Cardiac fibroblast (primary cell): ENCODE data around the gene DOK5.
"Not testable (repeated sequence)": the region's sequence is repeated elsewhere in the genome, so short reads cannot be mapped to it uniquely, and the experiment has no call there.

Source experiments
- DNase-seq, 2 donors: peaks; one replicate each; pipeline versions ENCODE4 v3.0.0 to v3.0.0-alpha.2; 2010; ENCODE audit warnings: low read depth in 2 of 2
- H3K4me3 ChIP-seq, 2 donors: replicated peaks in 1 of 2; 1 replicate in 1 of 2; 2 replicates in 1 of 2; pipeline ENCODE4 v1.5.1; 2011; ENCODE audit warnings: low read depth in 2 of 2, low read length in 2 of 2, mild to moderate bottlenecking in 2 of 2, moderate library complexity in 1 of 2
- TF ChIP-seq, protein P1 (sequence below): IDR thresholded peaks from one replicate; pipeline ENCODE4 v1.5.1; 2011; ENCODE audit warnings: low read depth, mild to moderate bottlenecking, low read length, inconsistent platforms

Gene DOK5

DNA sequence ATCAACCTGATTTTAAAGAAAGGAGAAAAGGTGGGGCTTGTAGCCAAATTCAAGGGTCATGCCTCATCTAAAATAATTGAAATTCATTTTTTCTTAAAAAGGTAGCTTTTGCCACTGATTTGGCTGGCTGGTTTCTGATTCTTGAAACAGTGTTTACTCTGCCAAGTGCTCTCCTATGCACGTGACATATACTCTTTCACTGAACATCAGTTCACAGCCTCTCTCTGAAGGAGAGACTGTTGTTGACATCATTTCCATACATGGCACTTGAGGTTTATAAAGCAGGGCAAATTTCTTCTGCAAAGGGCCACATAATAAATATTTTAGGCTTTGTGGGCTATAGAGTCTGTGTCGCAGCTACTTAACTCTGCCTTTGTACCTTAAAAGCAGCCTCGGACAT lies 40.4 kb upstream of the DOK5 start:
- TF ChIP-seq, protein P1, sequence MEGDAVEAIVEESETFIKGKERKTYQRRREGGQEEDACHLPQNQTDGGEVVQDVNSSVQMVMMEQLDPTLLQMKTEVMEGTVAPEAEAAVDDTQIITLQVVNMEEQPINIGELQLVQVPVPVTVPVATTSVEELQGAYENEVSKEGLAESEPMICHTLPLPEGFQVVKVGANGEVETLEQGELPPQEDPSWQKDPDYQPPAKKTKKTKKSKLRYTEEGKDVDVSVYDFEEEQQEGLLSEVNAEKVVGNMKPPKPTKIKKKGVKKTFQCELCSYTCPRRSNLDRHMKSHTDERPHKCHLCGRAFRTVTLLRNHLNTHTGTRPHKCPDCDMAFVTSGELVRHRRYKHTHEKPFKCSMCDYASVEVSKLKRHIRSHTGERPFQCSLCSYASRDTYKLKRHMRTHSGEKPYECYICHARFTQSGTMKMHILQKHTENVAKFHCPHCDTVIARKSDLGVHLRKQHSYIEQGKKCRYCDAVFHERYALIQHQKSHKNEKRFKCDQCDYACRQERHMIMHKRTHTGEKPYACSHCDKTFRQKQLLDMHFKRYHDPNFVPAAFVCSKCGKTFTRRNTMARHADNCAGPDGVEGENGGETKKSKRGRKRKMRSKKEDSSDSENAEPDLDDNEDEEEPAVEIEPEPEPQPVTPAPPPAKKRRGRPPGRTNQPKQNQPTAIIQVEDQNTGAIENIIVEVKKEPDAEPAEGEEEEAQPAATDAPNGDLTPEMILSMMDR: no peak
- no peak overlapping the region for H3K4me3 ChIP-seq
- no peak for DNase-seq

DNA sequence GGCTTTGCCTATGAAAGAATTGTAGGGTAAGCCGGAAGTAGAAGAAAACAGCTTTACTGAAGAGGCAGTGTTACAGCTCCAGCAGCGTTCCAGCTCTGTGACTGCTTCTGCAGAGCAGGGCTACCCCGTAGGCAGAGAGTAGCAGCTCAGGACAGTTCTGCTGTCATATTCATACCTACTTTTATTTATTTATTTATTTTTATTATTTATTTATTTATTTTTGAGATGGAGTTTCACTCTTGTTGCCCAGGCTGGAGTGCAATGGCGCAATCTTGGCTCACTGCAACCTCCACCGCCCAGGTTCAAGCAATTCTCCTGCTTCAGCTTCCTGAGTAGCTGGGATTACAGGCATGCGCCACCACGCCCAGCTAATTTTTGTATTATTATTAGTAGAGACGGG lies 39.0 kb upstream of the DOK5 start:
- not testable (repeated sequence) for H3K4me3 ChIP-seq, DNase-seq

DNA sequence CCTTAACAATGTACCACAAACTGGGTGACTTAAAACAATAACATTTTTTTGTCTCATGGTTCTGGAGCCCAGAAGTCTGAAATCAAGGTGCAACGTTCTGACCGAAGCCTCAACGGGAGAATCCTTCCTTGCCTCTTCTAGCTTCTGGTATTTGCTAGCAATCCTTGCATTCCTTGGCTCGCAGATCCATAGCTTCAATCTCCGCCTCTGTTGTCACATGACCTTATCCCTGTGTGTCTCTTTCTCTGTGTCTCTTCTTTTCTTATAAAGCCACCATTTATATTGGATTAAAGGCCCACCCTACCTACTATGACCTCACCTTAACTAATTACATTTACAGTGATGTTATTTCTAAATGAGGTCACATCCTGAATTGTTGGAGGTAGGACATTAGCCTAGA lies 37.2 kb upstream of the DOK5 start:
- TF ChIP-seq, protein P1: no peak
- no peak overlapping the region for H3K4me3 ChIP-seq
- DNase-seq: no peak

DNA sequence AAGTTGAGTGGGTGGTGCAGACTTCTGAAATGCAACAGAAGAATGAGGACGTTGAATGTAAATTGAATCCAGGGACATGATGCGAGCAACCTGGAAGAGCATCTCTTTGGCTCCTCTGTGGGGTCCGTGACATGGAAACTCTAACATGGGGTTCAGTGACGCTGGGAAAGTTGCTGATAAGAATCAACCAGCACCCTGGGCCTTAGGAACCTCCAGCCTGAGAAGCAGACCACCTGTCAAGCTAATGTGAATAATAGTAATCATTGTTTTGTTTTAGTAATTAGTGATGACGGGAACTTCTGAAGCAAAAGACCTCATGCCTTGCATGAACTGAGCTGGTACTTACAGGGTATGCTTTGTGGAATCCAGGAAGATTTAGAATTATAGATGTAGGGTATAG lies 25.2 kb upstream of the DOK5 start:
- no peak overlapping the region for H3K4me3 ChIP-seq

DNA sequence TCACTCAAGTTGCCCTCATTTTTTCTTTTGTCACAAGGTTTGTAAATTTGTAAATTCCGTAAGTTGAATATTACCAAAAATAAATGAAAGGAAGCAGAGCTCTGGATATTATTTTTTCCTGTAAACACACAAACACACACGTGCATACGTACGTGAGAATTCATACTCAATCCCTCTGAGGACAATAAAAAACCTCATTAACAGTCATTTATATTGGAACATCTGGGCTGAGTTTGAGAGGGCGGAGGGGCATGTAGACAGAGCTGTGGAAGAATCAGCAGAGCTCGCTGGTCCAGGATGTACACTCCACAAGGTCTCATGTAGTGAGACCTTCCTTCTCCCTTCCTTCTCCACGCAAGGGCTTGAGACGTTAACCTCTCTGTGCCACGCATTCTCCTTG lies 24.2 kb upstream of the DOK5 start:
- TF ChIP-seq, protein P1: no peak
- no peak overlapping the region for H3K4me3 ChIP-seq
- no peak for DNase-seq

More for the DNA sequence above, 25.2 kb upstream of the DOK5 start:
- TF ChIP-seq, protein P1: no peak
- no peak for DNase-seq

DNA sequence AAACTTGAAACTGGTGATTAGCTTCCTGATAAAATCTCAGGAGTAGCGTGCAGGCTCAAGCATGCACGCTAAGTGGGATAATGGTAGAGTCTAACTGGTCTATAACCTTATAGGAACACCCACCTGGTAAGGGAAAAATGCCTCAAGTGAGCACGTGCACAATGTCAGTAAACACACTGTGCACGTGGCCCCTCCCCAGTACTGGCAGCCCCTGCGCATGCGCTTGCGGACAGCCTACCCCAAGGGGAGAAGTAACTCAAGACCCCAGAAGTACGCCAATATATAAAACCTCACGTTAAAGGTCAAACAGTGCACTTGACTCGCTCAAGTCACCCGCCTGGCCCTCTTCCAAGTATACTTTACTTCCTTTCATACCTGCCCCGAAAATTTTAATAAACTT lies 23.1 kb upstream of the DOK5 start:
- TF ChIP-seq, protein P1: no peak
- DNase-seq: no peak

DNA sequence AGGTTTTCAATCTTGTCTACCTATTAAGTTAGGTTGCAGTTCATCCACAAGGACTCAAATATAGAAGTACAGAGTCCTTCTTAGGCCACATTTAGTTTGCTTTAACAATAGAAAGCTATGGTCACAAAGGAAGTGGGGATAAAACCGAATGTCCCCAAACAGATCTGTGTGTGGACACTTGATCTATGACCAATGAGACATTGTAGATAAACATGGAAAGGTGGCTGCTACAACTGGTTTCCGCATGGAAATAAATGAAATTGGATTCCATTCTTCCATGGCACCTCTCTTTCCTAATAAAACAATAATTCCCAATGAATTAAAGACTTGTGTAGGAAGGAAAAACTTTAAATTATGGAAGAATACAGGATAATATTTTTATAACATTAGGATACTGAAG lies 20.4 kb upstream of the DOK5 start:
- DNase-seq: no peak
- TF ChIP-seq, protein P1: no peak
- no peak overlapping the region for H3K4me3 ChIP-seq

More for the DNA sequence above, 23.1 kb upstream of the DOK5 start:
- no peak overlapping the region for H3K4me3 ChIP-seq

DNA sequence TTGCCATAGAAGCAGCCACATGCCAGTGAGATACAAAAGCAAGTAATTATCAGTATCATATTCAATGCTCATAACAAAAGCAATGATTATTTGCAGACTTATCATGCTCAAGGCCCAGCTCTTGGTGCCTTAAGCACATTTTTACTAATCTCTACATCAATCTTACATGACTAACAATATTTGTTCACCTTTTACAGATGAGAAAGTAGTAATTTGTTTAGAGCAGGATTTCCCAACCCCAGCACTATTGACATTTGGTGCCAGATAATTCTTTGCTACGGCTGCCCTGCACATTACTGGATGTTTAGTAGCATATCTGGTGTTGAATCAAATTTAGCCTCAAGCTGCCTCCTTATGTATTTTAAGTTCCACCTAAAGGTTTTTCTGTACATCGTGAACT lies 19.0 kb upstream of the DOK5 start:
- no peak for DNase-seq
- H3K4me3 ChIP-seq: no peak overlapping the region
- TF ChIP-seq, protein P1: no peak
